Natural killer cell (primary cell): ENCODE results near the gene NAE1. TPM values are rescaled to one million over a fixed set of nuclear protein-coding genes. Genes with fewer than 3 reads are reported as not detected.
"Not testable (repeated sequence)": the region's sequence is repeated elsewhere in the genome, so short reads cannot be mapped to it uniquely, and the experiment has no call there.

Source experiments
- ATAC-seq, 3 donors: fragments of 150-1000 bp in 2 of 3; fragments of 200-7000 bp in 1 of 3; cut with Tn5 transposase; 1 replicate in 1 of 3; 2 replicates in 2 of 3; pipeline ENCODE4 v1.10.0; 2021; ENCODE audit warnings: mild to moderate bottlenecking in 2 of 3, moderate library complexity in 2 of 3
- DNase-seq, 2 donors: peaks; one replicate each; pipeline versions ENCODE4 v3.0.0 to v3.0.0-alpha.2; 2013 to 2021; ENCODE audit warnings: mixed read lengths in 1 of 2
- H3K27ac ChIP-seq: one replicate; pipeline ENCODE4 v1.5.1; 2013; ENCODE audit warnings: mild to moderate bottlenecking, low read length
- H3K27me3 ChIP-seq: one replicate; pipeline ENCODE4 v1.6.1; 2013; ENCODE audit warnings: low read length; ENCODE audit not compliant: control insufficient read depth, insufficient read depth
- H3K36me3 ChIP-seq: one replicate; pipeline ENCODE4 v1.6.1; 2013; ENCODE audit warnings: low read length; ENCODE audit not compliant: control insufficient read depth, insufficient read depth
- H3K4me1 ChIP-seq: one replicate; pipeline ENCODE4 v1.6.1; 2013; ENCODE audit warnings: low read length; ENCODE audit not compliant: control insufficient read depth, insufficient read depth
- H3K4me3 ChIP-seq: one replicate; pipeline ENCODE4 v1.5.1; 2013; ENCODE audit warnings: low read length
- H3K9me3 ChIP-seq: one replicate; pipeline ENCODE4 v1.6.1; 2013; ENCODE audit warnings: low read length; ENCODE audit not compliant: control insufficient read depth, insufficient read depth
- H3K27ac Mint-ChIP-seq, 2 donors: one replicate each; pipeline ENCODE4 v1.8.0; 2022; ENCODE audit warnings: mild to moderate bottlenecking in 2 of 2, mixed read lengths in 2 of 2, moderate library complexity in 1 of 2
- H3K27me3 Mint-ChIP-seq, 2 donors: one replicate each; pipeline ENCODE4 v1.8.0; 2022; ENCODE audit warnings: low read depth in 2 of 2, mixed read lengths in 2 of 2
- H3K36me3 Mint-ChIP-seq: one replicate; pipeline ENCODE4 v1.8.0; 2022; ENCODE audit warnings: mixed read lengths
- H3K4me1 Mint-ChIP-seq, 2 donors: one replicate each; pipeline ENCODE4 v1.8.0; 2022; ENCODE audit warnings: mixed read lengths in 2 of 2
- H3K4me3 Mint-ChIP-seq: one replicate; pipeline ENCODE4 v1.8.0; 2022; ENCODE audit warnings: mild to moderate bottlenecking, moderate library complexity, mixed read lengths
- H3K9me3 Mint-ChIP-seq, 2 donors: one replicate each; pipeline ENCODE4 v1.8.0; 2022; ENCODE audit warnings: mixed read lengths in 2 of 2
- CTCF ChIP-seq: fragments of 200-600 bp; IDR thresholded peaks from one replicate; pipeline ENCODE4 v1.8.0; 2022; ENCODE audit warnings: antibody characterized with exemption
- WGBS: methylation state at CpG from one replicate; pipeline ENCODE4 v1.1.7; 2013; ENCODE audit warnings: missing lambda C conversion rate; ENCODE audit not compliant: insufficient coverage; 5-methylcytosine and 5-hydroxymethylcytosine counted together
- intact Hi-C: fragments of 100-400 bp; cut with micrococcal nuclease; formaldehyde crosslinking; loops from one replicate; pipeline ENCODE4 v1.14.2; 2022
- total RNA-seq, 4 donors: library from RNA; stranded (reverse); fragments of 120-200 nt in 1 of 4; gene quantifications; one replicate each; pipeline versions ENCODE4 v1.2.3 to v1.2.4, GENCODE V29; 2013 to 2022

NAE1 gene
- total RNA-seq, 3 donors from 2014 or later (not counting 1 experiment from before 2014, with no cell fraction given), result 77.3 to 97.0 (median 78.5) TPM

- no peak for TF ChIP-seq CTCF
- Mint-ChIP-seq H3K4me1 (peaks cover 25 to 42% of the 10 kb centered on the region in 2 donors), H3K27ac (peak overlapping the region; percentile 51 to 94), H3K36me3 (no peaks in the 10 kb centered on the region), H3K4me3 (peak overlapping the region; percentile 54), H3K27me3 (no peaks in the 10 kb centered on the region), H3K9me3 (no peaks in the 10 kb centered on the region)
- no peak for ATAC-seq
- DNase-seq, result no peak
- H3K4me3 ChIP-seq, result no peak overlapping the region
- H3K27me3 ChIP-seq, result no peaks in the 10 kb centered on the region
- intact Hi-C loops, result loop anchor here (5.0 to 10.0 kb wide), 2 partner anchors 145 to 267 kb away; partner anchors contain the start of gene CMTM3
- H3K27ac ChIP-seq, result no peak overlapping the region
- no peaks in the 10 kb centered on the region for H3K36me3 ChIP-seq
- 92% methylated on average over 3 of the region's 3 CpGs for WGBS
- peaks cover 39% of the 10 kb centered on the region for H3K4me1 ChIP-seq
- H3K9me3 ChIP-seq, result no peaks in the 10 kb centered on the region
Measured at GRCh38 chr16:66871840-66872239, 41.1 kb upstream of the NAE1 start.

- not testable (repeated sequence) for H3K9me3 ChIP-seq, H3K9me3 Mint-ChIP-seq, DNase-seq, H3K27me3 Mint-ChIP-seq, ATAC-seq, H3K36me3 ChIP-seq, H3K27me3 ChIP-seq, H3K27ac ChIP-seq, H3K4me3 ChIP-seq, H3K36me3 Mint-ChIP-seq
- intact Hi-C loops, result loop anchor here (5.0 to 10.0 kb wide), 2 partner anchors 144 to 267 kb away; partner anchors contain the start of gene CMTM3
- peaks cover 39% of the 10 kb centered on the region for H3K4me1 ChIP-seq
- Mint-ChIP-seq H3K27ac (peak overlapping the region in 1 of 2 donors; percentile 51), H3K4me1 (peaks cover 25 to 42% of the 10 kb centered on the region in 2 donors), H3K4me3 (peak overlapping the region; percentile 19)
- 95% methylated on average over 2 of the region's 2 CpGs for WGBS
Measured at GRCh38 chr16:66871363-66871762, 40.6 kb upstream of the NAE1 start.

- ATAC-seq (no peak), DNase-seq (no peak)
- Mint-ChIP-seq H3K36me3 (no peaks in the 10 kb centered on the region), H3K4me3 (no peak overlapping the region), H3K4me1 (peaks cover 23 to 39% of the 10 kb centered on the region in 2 donors), H3K27ac (no peak overlapping the region), H3K9me3 (no peaks in the 10 kb centered on the region), H3K27me3 (no peaks in the 10 kb centered on the region)
- TF ChIP-seq CTCF, result no peak
- Histone ChIP-seq H3K27ac (no peak overlapping the region), H3K4me1 (peaks cover 29% of the 10 kb centered on the region), H3K4me3 (no peak overlapping the region), H3K27me3 (no peaks in the 10 kb centered on the region), H3K36me3 (no peaks in the 10 kb centered on the region), H3K9me3 (no peaks in the 10 kb centered on the region)
- intact Hi-C loops, result no loop called here
- 92% methylated on average over 1 of the region's 1 CpG for WGBS
Measured at GRCh38 chr16:66869424-66869823, 38.6 kb upstream of the NAE1 start.

- Histone ChIP-seq H3K27ac (no peak overlapping the region), H3K36me3 (no peaks in the 10 kb centered on the region), H3K4me3 (no peak overlapping the region), H3K27me3 (no peaks in the 10 kb centered on the region), H3K4me1 (peaks cover 6% of the 10 kb centered on the region), H3K9me3 (no peaks in the 10 kb centered on the region)
- Mint-ChIP-seq H3K27ac (no peak overlapping the region), H3K9me3 (no peaks in the 10 kb centered on the region), H3K27me3 (no peaks in the 10 kb centered on the region), H3K4me3 (no peak overlapping the region), H3K4me1 (peaks cover 7 to 11% of the 10 kb centered on the region in 2 donors), H3K36me3 (no peaks in the 10 kb centered on the region)
- ATAC-seq, result no peak
- DNase-seq, result no peak
- no peak for TF ChIP-seq CTCF
- intact Hi-C loops, result no loop called here
Measured at GRCh38 chr16:66863707-66864106, 32.9 kb upstream of the NAE1 start.
